HG02759 (cell line): Measurements from ENCODE around the gene HIPK3.
"Not testable (repeated sequence)": the region's sequence is repeated elsewhere in the genome, so short reads cannot be mapped to it uniquely, and the experiment has no call there.

Experiments used
- ATAC-seq: cut with Tn5 transposase; IDR thresholded peaks from one replicate; pipeline ENCODE4 v1.9.1; 2021; ENCODE audit warnings: mild to moderate bottlenecking, moderate library complexity; ENCODE audit not compliant: unreplicated experiment

The HIPK3 gene

GRCh38 chr11:33296695-33297094 lies 39.5 kb downstream of the HIPK3 start:
- ATAC-seq: no peak

GRCh38 chr11:33303541-33303940 lies 46.4 kb downstream of the HIPK3 start:
- ATAC-seq: no peak

- ATAC-seq: not testable (repeated sequence)
Measured at GRCh38 chr11:33306821-33307220, 49.6 kb downstream of the HIPK3 start.

GRCh38 chr11:33307984-33308383 lies 50.8 kb downstream of the HIPK3 start:
- ATAC-seq: no peak

GRCh38 chr11:33309118-33309517 lies 51.9 kb downstream of the HIPK3 start:
- no peak for ATAC-seq

GRCh38 chr11:33310720-33311500 lies 53.7 kb downstream of the HIPK3 start:
- ATAC-seq: no peak

GRCh38 chr11:33311680-33312079 lies 54.5 kb downstream of the HIPK3 start:
- ATAC-seq: no peak

- no peak for ATAC-seq
Measured at GRCh38 chr11:33315822-33316221, 58.6 kb downstream of the HIPK3 start.

- ATAC-seq: no peak
Measured at GRCh38 chr11:33317662-33318061, 60.5 kb downstream of the HIPK3 start.

GRCh38 chr11:33320016-33320813 lies 63.0 kb downstream of the HIPK3 start:
- ATAC-seq: no peak

GRCh38 chr11:33320814-33321330 lies 63.7 kb downstream of the HIPK3 start:
- ATAC-seq: no peak

- ATAC-seq: no peak
Measured at GRCh38 chr11:33321422-33321821, 64.2 kb downstream of the HIPK3 start.

GRCh38 chr11:33323421-33323820 lies 66.2 kb downstream of the HIPK3 start:
- no peak for ATAC-seq

GRCh38 chr11:33324302-33324985 lies 67.3 kb downstream of the HIPK3 start:
- ATAC-seq: peak; percentile 40

- ATAC-seq: no peak
Measured at GRCh38 chr11:33325451-33325850, 68.3 kb downstream of the HIPK3 start.

GRCh38 chr11:33329705-33330329 lies 72.6 kb downstream of the HIPK3 start:
- peak; percentile 72 for ATAC-seq

GRCh38 chr11:33333816-33334215 lies 76.6 kb downstream of the HIPK3 start:
- ATAC-seq: no peak

GRCh38 chr11:33334627-33335026 lies 77.4 kb downstream of the HIPK3 start:
- no peak for ATAC-seq

GRCh38 chr11:33339247-33339646 lies 82.1 kb downstream of the HIPK3 start:
- ATAC-seq: no peak

- no peak for ATAC-seq
Measured at GRCh38 chr11:33344611-33345010, 87.4 kb downstream of the HIPK3 start.
